HG02759 (cell line): ENCODE measurements around the gene BRD7.

Source experiments
- ATAC-seq: cut with Tn5 transposase; IDR thresholded peaks from one replicate; pipeline ENCODE4 v1.9.1; 2021; ENCODE audit warnings: mild to moderate bottlenecking, moderate library complexity; ENCODE audit not compliant: unreplicated experiment

The BRD7 gene

DNA sequence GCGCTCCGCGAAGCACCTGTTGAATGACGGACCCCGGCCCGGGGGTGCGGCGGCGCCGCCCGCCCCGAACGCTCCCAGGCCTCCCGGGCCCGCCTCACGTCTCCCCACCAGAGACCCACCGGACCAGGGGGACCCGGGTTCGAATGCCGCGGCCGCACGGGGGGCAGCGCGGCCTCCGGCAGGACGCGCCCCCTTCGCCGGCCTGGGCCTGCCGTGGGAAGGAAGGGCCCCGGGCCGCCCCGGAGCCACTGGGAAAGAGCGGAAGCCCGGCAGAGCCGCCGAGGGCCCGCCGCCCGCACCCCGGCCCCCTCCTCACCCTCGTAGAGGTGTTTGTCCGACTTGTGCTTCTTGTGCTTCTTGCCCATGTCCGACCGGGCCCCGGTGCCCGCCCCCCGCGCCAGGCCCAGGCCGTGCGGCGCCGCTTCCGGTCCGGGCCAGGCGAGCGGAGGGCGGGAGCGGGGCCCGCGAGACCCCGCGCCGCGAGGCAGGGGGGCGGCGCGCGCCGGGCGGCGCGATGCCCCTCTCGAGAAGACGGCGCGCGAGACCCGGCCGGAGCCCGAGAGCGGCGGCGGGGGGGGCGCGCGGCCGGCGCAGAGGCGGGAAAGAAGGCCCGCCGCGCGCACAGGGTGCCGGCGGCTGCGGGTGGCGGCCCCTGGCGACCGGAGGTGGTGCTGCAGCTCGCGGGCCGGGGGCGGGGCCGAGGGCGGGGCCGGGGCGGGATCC lies at the start of gene BRD7:
TSS of gene BRD7 (minus strand) at position 579 of the 723 bp plus-strand sequence. CDS start at position 365, 214 bp downstream.
- peak; percentile 82 for ATAC-seq

DNA sequence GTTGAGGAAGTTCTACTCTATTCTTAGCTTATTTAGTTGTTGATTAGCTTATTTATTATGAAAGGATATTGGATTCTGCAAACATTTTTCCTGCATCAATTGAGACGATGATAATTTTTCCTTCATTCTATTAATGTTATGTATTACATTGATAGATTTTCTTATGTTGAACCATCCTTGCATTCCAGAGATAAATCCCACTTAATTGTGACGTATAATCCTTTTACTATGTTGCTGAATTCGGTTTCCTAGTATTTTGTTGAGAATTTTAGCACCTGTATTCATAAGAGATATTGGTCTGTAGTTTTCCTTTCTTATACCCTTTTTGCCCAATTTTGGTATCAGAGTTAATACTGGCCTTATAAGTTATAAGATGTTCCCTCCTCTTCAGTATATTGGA lies 47.6 kb upstream of the BRD7 start:
- ATAC-seq: no peak

DNA sequence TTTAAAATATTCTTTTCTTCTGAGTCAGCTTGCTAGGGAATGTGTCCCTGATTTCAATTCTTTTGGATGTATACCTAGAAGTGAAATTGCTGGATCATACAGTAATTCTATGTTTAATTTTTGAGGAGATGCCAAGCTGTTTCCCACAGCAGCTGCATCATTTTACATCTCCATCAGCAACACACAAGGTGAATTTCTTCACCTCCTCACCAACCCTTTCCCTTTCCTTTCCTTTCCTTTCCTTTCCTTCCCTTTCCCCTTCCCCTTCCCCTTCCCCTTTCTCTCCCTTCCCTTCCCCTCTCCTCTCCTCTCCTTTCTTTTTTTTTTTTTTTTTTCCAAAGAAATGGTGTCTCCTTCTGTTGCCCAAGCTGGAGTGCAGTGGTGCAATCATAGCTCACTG lies 45.4 kb upstream of the BRD7 start:
- no peak for ATAC-seq

DNA sequence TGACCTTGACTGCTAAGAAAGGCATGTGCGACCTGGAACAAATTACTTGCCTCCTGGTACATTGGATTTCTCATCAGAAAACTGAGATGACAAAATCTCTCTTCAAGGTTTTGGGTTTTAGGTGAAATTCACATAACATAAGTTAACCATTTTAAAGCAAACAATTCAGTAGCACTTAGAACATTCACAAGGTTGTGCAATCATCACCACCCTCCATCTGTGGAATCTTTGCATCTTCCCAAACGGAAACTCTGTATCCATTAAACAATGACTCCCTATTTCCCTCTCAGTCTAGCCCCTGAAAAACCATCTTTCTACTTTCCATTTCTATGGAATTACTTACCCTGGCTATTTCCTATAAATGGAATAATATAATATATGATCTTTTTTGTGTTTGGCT lies 42.2 kb upstream of the BRD7 start:
- no peak for ATAC-seq

DNA sequence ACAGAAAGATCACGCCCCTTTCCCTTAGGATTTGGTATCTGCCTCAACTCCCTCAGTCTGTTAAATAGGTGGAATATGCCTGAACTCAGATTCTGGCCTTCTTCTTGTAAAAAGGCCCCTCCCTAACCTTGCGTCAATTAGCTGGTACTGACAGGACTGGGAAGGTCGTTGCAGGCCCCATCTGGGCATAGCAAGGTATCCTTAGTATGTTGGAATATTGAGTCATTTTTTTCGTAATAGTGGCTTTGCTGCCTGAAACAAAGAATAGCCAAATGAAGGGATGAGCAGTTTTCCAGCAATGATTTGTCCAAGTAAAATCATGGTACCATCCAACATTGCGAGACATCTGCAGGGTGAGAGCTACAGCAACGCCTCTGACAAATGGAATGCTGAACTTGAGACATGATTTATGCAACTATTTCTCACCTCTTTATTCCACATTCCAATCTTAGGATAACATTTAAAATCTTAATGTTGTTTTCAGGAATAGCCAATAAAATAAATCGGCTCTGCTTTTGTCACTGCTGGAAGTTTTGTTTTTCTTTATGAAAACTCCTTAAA lies 39.3 kb upstream of the BRD7 start:
- ATAC-seq: no peak

DNA sequence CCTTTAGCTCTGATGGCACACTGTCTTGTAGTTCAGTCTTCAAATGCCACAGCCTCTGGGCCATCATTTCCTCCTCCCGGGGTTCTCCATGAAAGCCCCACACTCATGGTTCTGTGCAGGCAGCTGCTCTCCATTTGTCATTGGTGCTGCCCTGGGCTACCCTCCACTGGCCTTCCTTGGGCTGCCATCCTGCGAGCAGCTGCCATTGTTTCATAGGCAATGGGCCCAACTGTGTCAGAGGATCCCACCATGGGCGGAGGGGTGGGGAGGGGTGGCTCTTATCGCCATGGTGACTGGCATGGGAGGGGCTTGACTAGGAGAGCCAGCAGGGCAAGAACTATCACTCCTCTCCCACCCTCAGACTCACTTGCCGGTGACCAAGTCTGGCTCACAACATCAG lies 38.6 kb upstream of the BRD7 start:
- ATAC-seq: no peak

DNA sequence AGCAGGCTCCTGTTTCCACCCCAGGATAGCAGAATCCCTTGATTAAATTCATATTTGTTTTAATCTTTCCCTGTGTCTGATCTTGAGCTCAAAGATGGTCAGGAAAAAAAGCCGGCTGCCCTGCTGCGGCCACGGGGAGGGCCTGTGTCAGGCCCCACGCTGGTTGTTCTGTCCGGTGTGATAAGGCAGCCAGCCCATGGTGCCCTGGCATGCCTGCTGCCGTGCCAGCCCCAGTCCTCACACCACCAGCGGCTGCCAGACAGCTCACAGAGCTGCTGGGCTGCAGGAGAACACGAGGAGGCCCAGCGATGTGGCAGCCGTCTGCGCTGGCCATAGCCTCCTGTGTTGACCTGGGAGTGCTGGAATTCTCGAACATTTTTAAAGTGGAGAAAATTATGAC lies 34.7 kb upstream of the BRD7 start:
- no peak for ATAC-seq

DNA sequence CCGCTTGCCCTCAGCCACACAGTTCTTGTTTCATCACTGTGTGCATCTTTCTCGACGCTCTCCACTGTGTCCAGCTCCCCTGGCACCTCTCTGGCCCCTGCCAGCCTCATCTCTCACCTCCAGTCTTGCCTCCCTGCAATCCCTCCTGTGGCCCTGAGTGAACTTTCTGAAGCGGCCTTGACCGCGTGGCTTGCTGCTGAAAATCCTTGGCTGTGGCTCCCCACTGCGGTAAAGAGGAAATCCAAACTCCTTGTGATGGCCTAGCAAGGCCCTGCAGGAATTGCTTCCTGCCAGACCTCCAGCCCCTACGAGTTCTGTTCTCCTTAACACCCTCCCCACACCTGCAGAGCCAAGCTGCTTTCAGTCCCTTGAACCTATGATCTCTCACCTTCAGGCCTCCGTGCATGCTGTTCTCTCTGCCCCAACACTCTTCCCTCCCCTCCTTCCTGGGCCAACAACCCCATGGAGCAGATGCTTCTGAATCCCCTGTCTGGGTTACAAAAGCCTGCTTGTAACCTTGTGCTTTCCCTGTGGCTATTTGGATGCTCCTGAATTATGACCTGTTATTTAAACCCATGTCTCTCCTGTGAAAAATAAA lies 33.6 kb upstream of the BRD7 start:
- no peak for ATAC-seq

DNA sequence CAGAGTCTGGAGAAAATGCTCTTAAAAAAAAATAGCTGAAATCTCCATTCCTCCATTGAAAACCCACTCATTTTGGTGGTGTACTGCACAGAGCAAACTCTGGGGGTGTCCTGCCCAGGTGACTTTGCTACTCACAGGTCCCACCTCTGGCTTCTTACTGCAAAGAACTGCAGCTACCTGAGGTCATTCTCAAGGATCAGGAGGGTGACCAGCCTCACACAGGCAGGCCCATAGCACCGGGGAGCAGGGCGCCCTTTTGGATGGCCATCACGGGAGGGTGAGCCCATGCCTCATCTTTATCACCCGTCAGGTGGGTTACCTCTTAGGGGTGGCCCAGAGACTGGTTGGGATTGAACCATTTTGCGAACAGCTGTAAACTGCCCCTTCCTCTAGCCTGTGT lies 32.6 kb upstream of the BRD7 start:
- no peak for ATAC-seq

DNA sequence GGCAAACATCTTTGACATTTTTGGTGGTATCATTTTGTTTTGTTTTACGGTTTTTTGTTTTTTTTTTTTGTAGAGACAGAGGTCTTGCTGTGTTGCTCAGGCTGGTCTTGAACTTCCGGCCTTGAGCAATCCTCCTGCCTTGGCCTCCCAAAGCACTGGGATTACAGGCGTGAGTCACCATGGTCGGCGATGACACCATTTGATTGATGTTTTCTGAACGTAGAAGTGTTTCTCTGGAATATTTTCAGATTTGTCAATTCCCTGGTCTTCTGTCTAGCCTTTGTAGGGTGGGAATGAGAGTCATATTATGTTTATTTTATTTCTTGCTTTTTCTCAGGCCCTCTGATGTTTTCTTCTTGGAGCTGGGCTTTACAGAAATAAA lies 32.2 kb upstream of the BRD7 start:
- ATAC-seq: no peak

DNA sequence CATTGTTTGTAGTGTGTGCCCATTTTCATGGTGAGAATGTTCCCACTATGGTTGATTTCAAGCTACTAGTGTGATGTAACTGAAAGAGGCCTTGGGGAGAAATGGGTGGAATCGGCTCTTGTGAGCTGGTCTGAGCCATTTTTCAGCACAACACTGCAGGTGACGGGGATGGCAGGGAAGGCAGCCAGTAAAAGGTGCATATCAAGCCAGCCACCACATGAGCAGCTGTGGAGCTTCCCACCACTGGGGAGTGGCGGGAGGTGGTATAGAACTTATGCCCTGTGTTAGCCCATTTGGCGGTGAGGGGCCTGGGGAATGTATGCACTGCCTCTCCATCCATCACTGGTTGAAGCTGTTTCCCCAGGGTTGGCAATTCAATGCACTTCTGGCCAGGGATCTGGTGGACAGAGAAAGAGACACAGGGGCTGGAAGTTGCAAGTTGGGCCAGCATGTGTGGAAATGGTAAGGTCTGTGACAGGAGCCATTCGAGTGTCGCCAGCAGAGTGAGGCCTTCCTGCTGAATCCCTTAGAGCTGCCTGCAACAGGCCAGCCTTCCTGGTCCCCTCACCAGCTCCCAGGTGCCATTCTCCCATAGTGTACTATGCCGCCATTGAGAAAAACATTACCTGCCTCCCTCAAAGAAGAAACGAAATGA lies 31.7 kb upstream of the BRD7 start:
- no peak for ATAC-seq

DNA sequence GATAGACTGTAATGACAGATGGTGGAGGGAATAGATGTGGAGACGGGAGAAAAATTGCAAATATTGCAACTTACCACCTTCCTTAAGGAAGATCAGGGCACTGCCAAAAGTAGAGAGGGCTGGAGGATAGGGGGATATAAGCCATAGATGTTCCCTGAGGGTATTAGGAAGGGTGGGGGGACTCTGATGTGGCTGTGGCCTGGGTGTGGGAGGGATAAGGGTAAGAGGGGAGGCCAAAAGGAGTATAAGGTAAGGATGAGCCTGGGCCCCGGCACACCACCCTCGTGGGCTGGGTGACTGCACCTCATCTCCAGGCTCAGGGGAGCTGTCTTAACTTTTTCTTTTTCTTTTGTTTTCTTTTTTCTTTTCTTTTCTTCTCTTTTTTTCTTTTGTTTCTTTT lies 30.6 kb upstream of the BRD7 start:
- ATAC-seq: no peak

DNA sequence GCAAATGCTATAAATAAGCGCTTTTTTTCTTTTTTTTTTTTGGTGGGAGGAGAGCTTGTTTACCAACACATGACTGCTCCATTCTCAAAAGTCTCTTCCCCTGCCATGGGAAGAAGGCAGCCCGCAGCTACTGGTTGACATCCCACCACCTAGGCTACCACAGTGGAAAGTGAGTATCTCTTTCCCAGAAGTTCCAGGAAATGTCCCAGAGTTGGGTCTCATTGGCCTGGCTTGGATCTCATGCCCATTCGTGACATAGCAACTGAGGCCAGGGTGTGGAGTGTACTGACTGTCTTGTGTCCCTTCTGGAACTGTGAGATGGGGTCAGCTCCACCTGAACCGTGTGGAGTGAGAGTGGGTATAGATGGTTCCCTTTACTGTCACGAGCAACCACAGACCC lies 29.5 kb upstream of the BRD7 start:
- ATAC-seq: no peak

DNA sequence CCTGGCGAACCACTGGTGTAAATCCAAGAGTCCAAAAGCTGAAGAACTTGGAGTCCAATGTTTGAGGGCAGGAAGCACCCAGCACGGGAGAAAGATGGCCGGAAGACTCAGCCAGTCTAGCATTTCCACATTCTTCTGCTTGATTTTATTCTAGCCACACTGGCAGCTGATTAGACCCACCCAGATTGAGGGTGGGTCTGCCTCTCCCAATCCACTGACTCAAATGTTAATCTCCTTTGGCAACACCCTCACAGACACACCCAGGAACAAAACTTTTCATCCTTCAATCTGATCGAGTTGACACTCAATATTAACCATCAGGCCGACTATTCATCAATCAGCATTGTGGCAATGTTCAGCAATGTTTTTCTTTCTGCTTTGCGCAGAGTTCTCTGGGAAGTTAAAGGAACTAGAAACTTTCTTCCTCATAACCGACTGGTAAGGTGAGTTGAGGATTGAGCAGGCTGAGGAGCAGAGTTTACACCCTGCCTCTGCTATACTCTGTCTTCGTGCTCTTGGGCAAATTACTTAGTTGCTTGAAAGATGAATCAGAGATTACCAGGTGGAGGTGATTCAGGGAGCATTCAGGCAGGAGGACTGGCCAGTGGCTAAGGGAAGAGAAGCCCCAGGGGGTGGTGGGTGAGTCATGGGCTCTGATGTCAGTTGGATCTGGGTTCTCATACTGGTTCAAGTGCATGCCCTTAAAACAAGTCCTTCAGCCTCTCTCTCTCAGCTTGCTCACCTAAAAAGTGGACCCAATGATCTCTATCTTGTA lies 28.2 kb upstream of the BRD7 start:
- ATAC-seq: no peak

DNA sequence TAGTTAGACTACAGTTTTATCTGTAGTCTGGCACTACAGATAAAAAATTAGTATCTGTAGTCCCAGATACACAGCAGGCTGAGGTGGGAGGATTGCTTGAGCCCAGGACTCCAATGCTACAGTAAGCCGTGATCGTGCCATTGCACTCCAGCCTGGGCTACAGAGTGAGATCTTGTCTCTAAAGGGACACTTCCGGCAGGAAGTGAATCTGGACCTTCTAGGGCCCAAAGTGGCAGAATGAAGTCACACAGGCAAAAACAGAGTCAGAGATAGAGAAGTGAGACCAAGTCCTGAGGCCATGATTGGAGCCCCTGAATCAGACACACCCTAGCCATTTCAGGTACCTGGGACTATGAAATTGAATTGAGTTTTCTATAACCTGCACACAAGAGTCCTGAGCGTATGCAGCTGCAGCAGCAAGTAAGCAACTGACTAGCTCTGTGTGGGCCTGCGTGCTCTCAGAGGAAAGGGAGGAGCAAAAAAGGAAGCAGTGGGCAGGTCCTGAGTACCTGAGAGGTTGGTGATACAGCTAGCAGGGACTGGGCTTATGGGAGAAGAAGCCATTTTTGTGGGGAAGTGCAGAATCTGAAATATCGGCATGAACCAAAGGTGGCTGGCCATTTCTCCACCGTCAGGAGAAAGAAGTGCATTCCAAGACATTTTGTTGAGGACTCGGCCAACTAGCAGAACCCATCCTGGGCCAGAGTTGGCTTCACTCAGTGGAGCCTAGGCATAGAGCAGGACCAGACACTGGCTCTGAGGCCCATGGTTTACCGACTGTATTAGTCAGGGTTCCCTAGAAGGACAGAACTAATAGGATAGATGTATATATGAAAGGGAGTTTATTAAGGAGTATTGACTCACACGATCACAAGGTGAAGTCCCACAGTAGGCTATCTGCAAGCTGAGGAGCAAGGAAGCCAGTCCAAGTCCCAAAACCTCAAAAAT lies 27.2 kb upstream of the BRD7 start:
- no peak for ATAC-seq

DNA sequence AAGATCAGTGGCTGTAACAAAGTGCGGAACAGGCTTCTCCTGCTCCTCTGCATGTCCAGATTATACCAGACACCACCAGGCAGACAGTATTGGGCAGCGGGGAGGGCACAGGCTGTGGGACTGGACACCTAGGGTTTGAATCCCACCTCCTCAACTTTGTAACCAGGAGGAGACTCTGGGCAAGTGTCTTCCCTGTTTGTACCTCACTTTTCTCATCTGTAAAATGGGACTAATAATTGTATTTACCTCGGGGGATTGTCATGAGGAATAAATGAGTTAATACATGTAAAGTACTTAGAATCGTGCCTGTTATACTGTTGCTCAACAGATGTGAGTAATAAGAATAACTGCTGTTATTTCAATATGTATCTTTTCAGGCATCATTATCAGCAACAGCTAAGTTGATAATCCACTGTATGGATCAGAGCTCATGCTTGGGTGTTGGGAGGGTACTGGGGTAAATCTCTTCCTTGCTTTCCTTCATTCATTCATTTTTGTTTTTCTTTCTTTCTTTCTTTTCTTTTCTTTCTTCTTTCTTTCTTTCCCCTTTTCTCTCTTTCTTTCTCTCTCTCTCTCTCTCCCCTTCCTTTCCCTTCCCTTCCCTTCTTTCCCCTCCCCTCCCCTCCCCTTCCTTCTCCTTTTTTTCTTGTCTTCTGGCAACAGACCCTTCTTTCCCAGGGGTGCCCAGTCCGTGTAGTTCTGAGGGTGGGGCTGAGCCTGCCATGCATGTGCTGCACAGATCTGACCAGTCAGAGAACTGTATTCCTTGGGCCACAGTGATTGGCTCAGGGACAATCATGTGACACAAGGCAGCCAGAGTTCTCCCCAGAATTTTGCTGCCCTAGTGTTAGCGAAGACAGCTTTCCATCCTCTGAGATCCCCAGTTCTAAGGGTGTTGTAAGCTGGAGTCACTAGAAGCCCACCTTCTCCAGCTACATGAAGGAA lies 25.3 kb upstream of the BRD7 start:
- no peak for ATAC-seq

DNA sequence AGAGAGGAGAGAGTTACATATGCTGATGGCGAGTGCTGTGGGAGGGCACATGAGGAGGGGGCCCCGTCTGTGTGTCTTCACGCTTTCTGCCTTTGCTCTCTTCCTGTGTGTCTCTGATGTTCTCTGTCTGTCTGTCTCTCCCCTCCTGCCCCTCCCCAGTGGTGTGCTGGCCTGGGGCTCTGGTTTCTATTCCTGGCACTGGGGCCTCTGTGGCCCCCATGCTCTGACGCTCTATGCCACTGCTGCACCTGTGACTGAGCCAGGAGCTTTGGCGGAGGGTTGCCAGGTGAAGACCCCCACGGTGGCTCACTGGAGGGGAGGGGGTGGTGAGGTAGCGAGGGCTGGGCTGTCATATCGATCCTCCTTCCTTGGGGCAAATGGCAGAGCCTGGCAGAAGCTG lies 24.6 kb upstream of the BRD7 start:
- ATAC-seq: no peak

DNA sequence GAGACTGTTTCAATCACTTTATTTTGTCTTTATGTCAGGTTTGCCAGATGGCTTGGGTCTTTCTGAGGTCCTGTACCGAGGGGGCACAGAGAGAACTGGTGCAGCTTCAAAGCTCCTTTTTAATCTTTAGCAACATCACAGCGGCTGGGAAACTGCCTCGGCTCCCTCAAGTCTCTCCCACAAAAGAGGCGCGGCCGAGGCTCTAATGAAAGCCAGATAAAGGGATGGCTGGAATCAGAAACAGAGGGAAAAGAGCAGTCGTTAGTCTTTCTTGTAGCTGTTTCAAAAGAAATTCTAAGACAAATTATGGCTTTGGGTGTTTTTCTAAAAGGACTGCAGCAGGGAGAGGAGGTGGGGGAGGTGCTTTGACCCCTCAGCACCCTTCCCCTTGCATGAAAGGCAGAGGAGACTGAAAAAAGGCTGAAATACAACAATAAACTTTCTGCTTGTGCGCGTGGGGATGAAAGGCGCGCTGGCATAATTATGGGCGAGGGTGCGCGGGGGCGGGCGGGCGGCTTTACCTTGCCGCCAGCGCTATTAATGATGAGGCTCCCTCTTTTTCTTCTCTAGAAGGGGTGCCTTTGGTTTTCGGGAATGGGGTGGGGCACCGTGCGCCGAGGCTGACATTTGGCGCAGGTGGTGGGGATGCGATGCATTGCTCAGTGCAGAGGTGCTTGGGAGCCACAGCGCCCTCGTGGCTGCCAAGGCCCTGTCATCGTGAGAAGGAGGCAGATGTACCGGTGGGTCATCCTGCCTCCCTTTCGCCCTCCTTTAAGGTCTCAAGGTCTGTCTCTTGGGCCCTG lies 22.3 kb upstream of the BRD7 start:
- no peak for ATAC-seq
